Activated CD8-positive, alpha-beta memory T cell treated with anti-CD3 and anti-CD28 coated beads, Interleukin-2, amount 10 ng/mL, durations not matched to agents 7 days and 5 days (primary cell): ENCODE results near the gene CDK12. TPM values are rescaled to one million over a fixed set of nuclear protein-coding genes. Genes with fewer than 3 reads are reported as not detected.
A peak's percentile ranks its signal among the peaks of the same experiment; 100 is the strongest.
"Not testable (repeated sequence)": the region's sequence is repeated elsewhere in the genome, so short reads cannot be mapped to it uniquely, and the experiment has no call there.

ENCODE experiments used
- ATAC-seq: fragments of 150-1000 bp; cut with Tn5 transposase; one replicate; pipeline ENCODE4 v1.10.0; 2021; ENCODE audit warnings: moderate library complexity
- CTCF ChIA-PET: fragments of 350-600 bp; sonication (Branson Sonifier 250); formaldehyde crosslinking; loops from one replicate; lab custom pipeline; 2021; ENCODE audit warnings: antibody characterized with exemption; lab: Charles Lee
- DNase-seq: peaks from one replicate; pipeline ENCODE4 v3.0.0-alpha.2; 2020
- H3K27ac Mint-ChIP-seq: one replicate; pipeline ENCODE4 v1.8.0; 2021; ENCODE audit warnings: mild to moderate bottlenecking, mixed read lengths
- H3K27me3 Mint-ChIP-seq: one replicate; pipeline ENCODE4 v1.8.0; 2021; ENCODE audit warnings: mixed read lengths
- H3K36me3 Mint-ChIP-seq: one replicate; pipeline ENCODE4 v1.8.0; 2021; ENCODE audit warnings: mild to moderate bottlenecking, mixed read lengths
- H3K4me1 Mint-ChIP-seq: one replicate; pipeline ENCODE4 v1.8.0; 2021; ENCODE audit warnings: mixed read lengths
- H3K4me3 Mint-ChIP-seq: one replicate; pipeline ENCODE4 v1.8.0; 2021; ENCODE audit warnings: mild to moderate bottlenecking, moderate library complexity, mixed read lengths
- H3K9me3 Mint-ChIP-seq: one replicate; pipeline ENCODE4 v1.8.0; 2022; ENCODE audit warnings: low read depth, mixed read lengths
- total RNA-seq, 2 experiments: library from RNA; stranded (reverse); gene quantifications; one replicate each; pipeline ENCODE4 v1.2.3, GENCODE V29; 2021

The CDK12 gene
- total RNA-seq, 2 experiments from 2014 or later: 84.4 to 97.3 TPM

- H3K4me3 Mint-ChIP-seq: no peak overlapping the region
- H3K9me3 Mint-ChIP-seq: no peaks in the 10 kb centered on the region
- DNase-seq (no peak), ATAC-seq (no peak)
- H3K27me3 Mint-ChIP-seq: no peaks in the 10 kb centered on the region
- CTCF ChIA-PET: no interaction called here
- peaks cover 42% of the 10 kb centered on the region for H3K36me3 Mint-ChIP-seq
- no peak overlapping the region for H3K27ac Mint-ChIP-seq
- H3K4me1 Mint-ChIP-seq: peaks cover 5% of the 10 kb centered on the region
Observed at GRCh38 chr17:39517224-39517623, 55.9 kb downstream of the CDK12 start.

- H3K9me3 Mint-ChIP-seq: no peaks in the 10 kb centered on the region
- H3K36me3 Mint-ChIP-seq: peaks cover 48% of the 10 kb centered on the region
- H3K4me3 Mint-ChIP-seq: no peak overlapping the region
- H3K4me1 Mint-ChIP-seq: peaks cover 8% of the 10 kb centered on the region
- H3K27me3 Mint-ChIP-seq: no peaks in the 10 kb centered on the region
- H3K27ac Mint-ChIP-seq: no peak overlapping the region
- no peak for DNase-seq
- no peak for ATAC-seq
- CTCF ChIA-PET: interaction anchor here (0.6 to 3.2 kb wide), 5 partner anchors 14 to 398 kb away, joined by 3 to 16 read pairs (median 4); partner anchors contain the start of gene PPP1R1B
Observed at GRCh38 chr17:39525801-39526506, 64.7 kb downstream of the CDK12 start.

DNA sequence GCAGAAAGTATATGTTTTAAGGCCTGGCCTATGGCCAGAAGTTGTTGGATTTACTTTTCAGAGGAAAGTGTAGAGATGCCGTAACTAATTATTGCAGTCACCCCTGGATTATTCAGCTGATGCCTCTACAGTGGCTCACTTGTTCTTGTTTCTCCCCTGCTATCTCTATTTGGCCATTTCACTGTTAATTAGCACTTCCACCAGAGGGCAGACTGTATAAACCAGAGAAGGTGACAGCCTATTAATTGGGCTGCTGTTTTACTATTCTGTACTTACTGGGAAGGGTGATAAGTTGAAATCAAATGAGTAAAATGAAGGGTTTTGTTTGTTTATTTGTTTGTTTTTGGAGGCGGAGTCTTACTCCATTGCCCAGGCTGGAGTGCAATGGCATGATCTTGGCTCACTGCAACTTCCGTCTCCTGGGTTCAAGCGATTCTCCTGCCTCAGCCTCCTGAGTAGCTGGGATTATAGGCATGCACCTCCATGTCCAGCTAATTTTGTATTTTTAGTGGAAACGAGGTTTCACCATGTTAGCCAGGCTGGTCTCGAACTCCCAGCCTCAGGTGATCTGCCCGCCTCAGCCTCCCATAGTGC, 66.0 kb downstream of the CDK12 start:
- ATAC-seq (no peak), DNase-seq (no peak)
- Mint-ChIP-seq H3K27ac (no peak overlapping the region), H3K4me3 (no peak overlapping the region), H3K4me1 (peaks cover 8% of the 10 kb centered on the region), H3K9me3 (no peaks in the 10 kb centered on the region), H3K36me3 (peaks cover 51% of the 10 kb centered on the region), H3K27me3 (no peaks in the 10 kb centered on the region)
- CTCF ChIA-PET: interaction anchor here (3.2 kb wide), 1 partner anchor 21 kb away, joined by 16 read pairs; no protein-coding TSS in a partner anchor

GRCh38 chr17:39529455-39529854, 68.2 kb downstream of the CDK12 start:
- no peaks in the 10 kb centered on the region for H3K27me3 Mint-ChIP-seq
- peaks cover 45% of the 10 kb centered on the region for H3K36me3 Mint-ChIP-seq
- H3K4me3 Mint-ChIP-seq: no peak overlapping the region
- H3K9me3 Mint-ChIP-seq: no peaks in the 10 kb centered on the region
- no peak for ATAC-seq
- no peak overlapping the region for H3K27ac Mint-ChIP-seq
- H3K4me1 Mint-ChIP-seq: peaks cover 8% of the 10 kb centered on the region
- CTCF ChIA-PET: interaction anchor here (1.9 kb wide), 1 partner anchor 18 kb away, joined by 4 read pairs; no protein-coding TSS in a partner anchor
- no peak for DNase-seq

GRCh38 chr17:39530513-39530912, 69.2 kb downstream of the CDK12 start:
- H3K9me3 Mint-ChIP-seq: no peaks in the 10 kb centered on the region
- peaks cover 37% of the 10 kb centered on the region for H3K36me3 Mint-ChIP-seq
- H3K27ac Mint-ChIP-seq: no peak overlapping the region
- H3K27me3 Mint-ChIP-seq: no peaks in the 10 kb centered on the region
- CTCF ChIA-PET: no interaction called here
- DNase-seq: no peak
- no peak overlapping the region for H3K4me3 Mint-ChIP-seq
- ATAC-seq: no peak
- H3K4me1 Mint-ChIP-seq: peaks cover 8% of the 10 kb centered on the region

GRCh38 chr17:39531252-39531651, 70.0 kb downstream of the CDK12 start:
- DNase-seq: no peak
- ATAC-seq: no peak
- Mint-ChIP-seq H3K36me3 (peaks cover 37% of the 10 kb centered on the region), H3K4me3 (no peak overlapping the region), H3K9me3 (no peaks in the 10 kb centered on the region), H3K27me3 (no peaks in the 10 kb centered on the region), H3K4me1 (peaks cover 3% of the 10 kb centered on the region), H3K27ac (no peak overlapping the region)
- CTCF ChIA-PET: interaction anchor here (1.0 to 1.3 kb wide), 3 partner anchors 16 to 90 kb away, joined by 3 to 6 read pairs (median 3); no protein-coding TSS in a partner anchor

GRCh38 chr17:39533891-39534290, 72.6 kb downstream of the CDK12 start:
- ATAC-seq: no peak
- CTCF ChIA-PET: interaction anchor here (1.1 kb wide), 1 partner anchor 88 kb away, joined by 3 read pairs; no protein-coding TSS in a partner anchor
- no peaks in the 10 kb centered on the region for H3K9me3 Mint-ChIP-seq
- no peaks in the 10 kb centered on the region for H3K27me3 Mint-ChIP-seq
- peaks cover 22% of the 10 kb centered on the region for H3K36me3 Mint-ChIP-seq
- H3K4me1 Mint-ChIP-seq: peaks cover 9% of the 10 kb centered on the region
- H3K27ac Mint-ChIP-seq: no peak overlapping the region
- no peak for DNase-seq
- H3K4me3 Mint-ChIP-seq: no peak overlapping the region

DNA sequence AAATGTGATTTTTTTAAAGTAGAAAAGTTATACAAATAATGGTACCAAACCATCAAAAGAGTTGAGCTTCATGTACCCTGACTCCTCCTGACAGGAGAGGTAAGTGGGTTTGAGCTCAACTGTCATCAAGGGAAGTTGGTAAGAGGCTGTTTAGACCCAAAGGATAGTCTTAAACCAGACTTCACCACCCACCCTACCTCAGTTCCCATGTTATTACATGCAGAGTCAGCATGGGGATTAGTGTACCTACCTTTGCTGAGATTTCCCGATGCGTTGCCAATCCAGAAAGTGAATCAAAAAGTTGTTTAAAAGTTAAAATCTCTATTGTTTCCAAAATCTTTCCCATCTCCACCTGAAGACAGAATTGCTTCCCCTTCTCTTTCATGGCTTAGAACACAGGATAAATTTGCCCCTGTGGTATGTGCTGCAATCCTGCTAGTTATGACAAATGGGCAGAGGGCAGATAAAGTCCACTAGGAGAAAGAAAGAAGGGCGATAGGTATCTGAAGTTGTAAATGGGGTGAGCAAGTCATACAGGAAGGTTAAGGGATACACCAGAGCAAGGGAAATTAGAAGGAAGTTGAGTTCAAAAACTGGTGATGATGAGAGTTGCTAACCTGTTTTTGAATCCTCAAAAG, 73.6 kb downstream of the CDK12 start:
- H3K4me1 Mint-ChIP-seq: peaks cover 14% of the 10 kb centered on the region
- no peaks in the 10 kb centered on the region for H3K9me3 Mint-ChIP-seq
- H3K4me3 Mint-ChIP-seq: no peak overlapping the region
- DNase-seq (no peak), ATAC-seq (no peak)
- peaks cover 17% of the 10 kb centered on the region for H3K36me3 Mint-ChIP-seq
- CTCF ChIA-PET: interaction anchor here (1.1 to 4.8 kb wide), 2 partner anchors 14 to 87 kb away, joined by 3 to 26 read pairs; no protein-coding TSS in a partner anchor
- no peaks in the 10 kb centered on the region for H3K27me3 Mint-ChIP-seq
- no peak overlapping the region for H3K27ac Mint-ChIP-seq

DNA sequence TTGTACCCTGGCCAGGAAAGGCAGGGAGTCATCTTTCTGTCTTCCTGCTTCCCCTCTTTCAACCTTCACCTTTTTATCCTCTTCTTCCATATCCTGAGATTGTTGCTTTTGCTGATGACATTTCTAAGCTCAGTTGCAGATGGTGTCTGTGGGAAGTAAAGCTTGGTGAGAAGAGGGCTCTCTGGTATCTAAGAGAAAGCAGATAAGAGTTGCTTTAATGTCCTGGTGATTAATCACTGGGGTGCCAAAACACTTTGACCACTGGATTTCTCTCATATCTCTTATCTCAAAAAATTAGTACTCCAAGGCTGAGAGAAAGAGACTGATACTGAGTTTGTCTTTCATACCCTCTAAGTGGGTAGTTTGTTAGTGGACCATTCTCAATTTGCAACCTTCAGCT, 75.2 kb downstream of the CDK12 start:
- H3K4me1 Mint-ChIP-seq: peaks cover 14% of the 10 kb centered on the region
- H3K27ac Mint-ChIP-seq: no peak overlapping the region
- H3K4me3 Mint-ChIP-seq: no peak overlapping the region
- peaks cover 9% of the 10 kb centered on the region for H3K36me3 Mint-ChIP-seq
- ATAC-seq (no peak), DNase-seq (no peak)
- CTCF ChIA-PET: interaction anchor here (0.8 to 4.8 kb wide), 4 partner anchors 12 to 292 kb away, joined by 3 to 26 read pairs (median 3); no protein-coding TSS in a partner anchor
- H3K9me3 Mint-ChIP-seq: no peaks in the 10 kb centered on the region
- no peaks in the 10 kb centered on the region for H3K27me3 Mint-ChIP-seq

GRCh38 chr17:39537364-39537763, 76.1 kb downstream of the CDK12 start:
- CTCF ChIA-PET: interaction anchor here (1.1 to 4.8 kb wide), 2 partner anchors 11 to 34 kb away, joined by 3 to 26 read pairs; no protein-coding TSS in a partner anchor
- ATAC-seq, H3K27ac Mint-ChIP-seq, H3K9me3 Mint-ChIP-seq, H3K36me3 Mint-ChIP-seq, H3K27me3 Mint-ChIP-seq, H3K4me3 Mint-ChIP-seq, DNase-seq: not testable (repeated sequence)
- peaks cover 14% of the 10 kb centered on the region for H3K4me1 Mint-ChIP-seq

GRCh38 chr17:39538866-39539265, 77.6 kb downstream of the CDK12 start:
- Mint-ChIP-seq H3K36me3 (peaks cover 2% of the 10 kb centered on the region), H3K4me3 (no peak overlapping the region), H3K9me3 (no peaks in the 10 kb centered on the region), H3K27ac (no peak overlapping the region), H3K4me1 (peaks cover 14% of the 10 kb centered on the region), H3K27me3 (no peaks in the 10 kb centered on the region)
- DNase-seq (no peak), ATAC-seq (peak; percentile 71)
- CTCF ChIA-PET: interaction anchor here (1.2 to 4.8 kb wide), 2 partner anchors 10 to 83 kb away, joined by 4 to 26 read pairs; no protein-coding TSS in a partner anchor

DNA sequence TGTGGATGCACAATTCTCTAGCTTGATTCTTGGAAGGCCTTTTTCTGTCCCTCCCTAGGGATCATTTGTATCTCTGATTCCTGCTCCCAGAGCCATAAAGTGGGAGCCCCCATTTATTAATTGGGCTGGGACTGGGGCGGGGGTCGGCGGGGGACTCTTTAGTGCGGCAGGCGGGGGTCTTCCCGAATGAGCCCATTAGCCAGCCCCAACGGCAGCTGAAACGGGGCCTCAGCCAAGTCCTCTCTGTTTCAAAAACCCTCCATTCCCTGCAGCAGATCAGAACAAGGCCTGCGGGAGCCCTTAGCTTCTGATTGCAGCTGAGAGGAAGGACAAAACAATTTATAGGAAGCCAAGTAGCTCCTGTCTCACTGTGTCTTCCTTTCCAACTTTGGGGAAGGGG, 79.3 kb downstream of the CDK12 start:
- CTCF ChIA-PET: interaction anchor here (0.6 kb wide), 1 partner anchor 214 kb away, joined by 3 read pairs; no protein-coding TSS in a partner anchor

GRCh38 chr17:39541652-39542051, 80.4 kb downstream of the CDK12 start:
- DNase-seq: no peak
- no peak for ATAC-seq
- peaks cover 14% of the 10 kb centered on the region for H3K4me1 Mint-ChIP-seq
- no peaks in the 10 kb centered on the region for H3K27me3 Mint-ChIP-seq
- H3K9me3 Mint-ChIP-seq: no peaks in the 10 kb centered on the region
- H3K27ac Mint-ChIP-seq: no peak overlapping the region
- CTCF ChIA-PET: no interaction called here
- peaks cover 3% of the 10 kb centered on the region for H3K36me3 Mint-ChIP-seq
- no peak overlapping the region for H3K4me3 Mint-ChIP-seq

More for the DNA sequence above, 79.3 kb downstream of the CDK12 start:
- DNase-seq (no peak), ATAC-seq (no peak)
- Mint-ChIP-seq H3K4me3 (no peak overlapping the region), H3K27ac (no peak overlapping the region), H3K4me1 (peaks cover 14% of the 10 kb centered on the region), H3K36me3 (peaks cover 2% of the 10 kb centered on the region), H3K27me3 (no peaks in the 10 kb centered on the region), H3K9me3 (no peaks in the 10 kb centered on the region)
